Parathyroid adenoma (tissue), 2 donors: ENCODE results near the gene ZNF101.

Experiments
- H2AFZ ChIP-seq: fragments of 300-600 bp; sonication (generic); one replicate; pipeline ENCODE4 v1.7.0; 2017; ENCODE audit warnings: antibody characterized with exemption, mild to moderate bottlenecking
- H3K27ac ChIP-seq: fragments of 300-600 bp; sonication (generic); one replicate; pipeline ENCODE4 v1.7.0; 2017
- H3K27me3 ChIP-seq: fragments of 300-600 bp; sonication (generic); one replicate; pipeline ENCODE4 v1.7.0; 2017; ENCODE audit warnings: low read length; ENCODE audit not compliant: control insufficient read depth, insufficient read depth
- H3K36me3 ChIP-seq: fragments of 300-600 bp; sonication (generic); one replicate; pipeline ENCODE4 v1.7.0; 2017; ENCODE audit warnings: low read length; ENCODE audit not compliant: control insufficient read depth, insufficient read depth
- H3K4me1 ChIP-seq: fragments of 300-600 bp; sonication (generic); one replicate; pipeline ENCODE4 v1.7.0; 2017; ENCODE audit warnings: control low read depth
- H3K4me2 ChIP-seq: fragments of 300-600 bp; sonication (generic); one replicate; pipeline ENCODE4 v1.7.0; 2017; ENCODE audit warnings: low read length
- H3K4me3 ChIP-seq: fragments of 300-600 bp; sonication (generic); one replicate; pipeline ENCODE4 v1.7.0; 2017; ENCODE audit warnings: low read depth, low read length
- H3K79me2 ChIP-seq: fragments of 300-600 bp; sonication (generic); one replicate; pipeline ENCODE4 v1.7.0; 2017; ENCODE audit warnings: control low read depth
- H3K9ac ChIP-seq: fragments of 300-600 bp; sonication (generic); one replicate; pipeline ENCODE4 v1.7.0; 2017; ENCODE audit warnings: mild to moderate bottlenecking
- H3K9me3 ChIP-seq: fragments of 300-600 bp; sonication (generic); one replicate; pipeline ENCODE4 v1.7.0; 2017; ENCODE audit warnings: low read length; ENCODE audit not compliant: control insufficient read depth
- CTCF ChIP-seq: fragments of 300-600 bp; sonication (generic); IDR thresholded peaks from one replicate; pipeline ENCODE4 v1.7.0; 2017; ENCODE audit warnings: antibody characterized with exemption, mild to moderate bottlenecking
- donor health status: primary hyperparathyroidism.

Gene ZNF101

GRCh38 chr19:19721896-19722295 is 53.3 kb downstream of the ZNF101 start:
- Histone ChIP-seq H3K27ac (no peak overlapping the region), H3K36me3 (no peaks in the 10 kb centered on the region), H2AFZ (no peak overlapping the region), H3K9ac (no peak overlapping the region), H3K79me2 (peaks cover 2% of the 10 kb centered on the region), H3K4me1 (no peaks in the 10 kb centered on the region), H3K4me2 (no peak overlapping the region), H3K27me3 (no peaks in the 10 kb centered on the region), H3K9me3 (peaks cover 11% of the 10 kb centered on the region), H3K4me3 (no peak overlapping the region)
- TF ChIP-seq CTCF: no peak

GRCh38 chr19:19732579-19733501 is 64.2 kb downstream of the ZNF101 start, which contains the start of gene ZNF14:
Gene ZNF14 (minus strand): TSS chr19:19733112. CDS start chr19:19732958, 154 bp downstream.
- Histone ChIP-seq H3K27ac (peak within 1 kb of the TSS; percentile 72), H3K4me3 (peak within 1 kb of the TSS; percentile 81), H3K79me2 (peaks cover 8% of the 10 kb centered on the region), H3K9me3 (no peaks in the 10 kb centered on the region), H2AFZ (peak within 1 kb of the TSS; percentile 89), H3K36me3 (peaks cover 2% of the 10 kb centered on the region), H3K4me1 (no peaks in the 10 kb centered on the region), H3K27me3 (no peaks in the 10 kb centered on the region), H3K4me2 (peak within 1 kb of the TSS; percentile 89), H3K9ac (peak within 1 kb of the TSS; percentile 48)
- TF ChIP-seq CTCF: no peak
